ENCODE measurements around the gene RBM33.

Gene RBM33

DNA sequence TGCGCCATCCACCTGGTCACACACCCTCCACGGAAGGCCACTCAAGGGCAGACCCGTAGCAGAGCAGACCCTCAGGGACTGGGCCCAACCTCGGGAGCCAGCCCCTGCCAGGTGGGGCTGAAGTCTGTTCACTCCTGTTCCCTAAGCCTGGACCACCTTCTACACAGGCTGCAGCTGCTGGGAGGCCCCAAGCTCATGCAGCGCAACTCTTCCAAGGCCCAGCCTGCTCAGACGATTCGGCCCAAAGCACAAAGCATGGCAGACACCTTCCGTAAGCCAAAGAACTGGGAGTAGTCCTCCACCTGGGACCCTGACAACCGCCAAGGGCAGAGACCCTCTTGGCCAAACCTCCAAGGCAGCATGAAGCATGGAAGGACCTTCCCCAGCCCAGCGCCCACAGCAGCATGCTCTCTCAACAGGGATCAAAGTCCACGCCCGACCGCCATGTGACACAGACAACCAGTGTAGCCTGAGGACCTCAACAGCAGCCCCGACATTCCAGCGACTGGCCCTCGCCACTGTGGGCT, 156.3 kb downstream of the RBM33 start:
- H3K9ac ChIP-seq (ENCODE audit: low read length): no peak overlapping the region
- peaks cover 50% of the 10 kb centered on the region for H3K27me3 ChIP-seq (replicated peaks; ENCODE audit: control insufficient read depth, insufficient read depth, low read length)
- no peaks in the 10 kb centered on the region for H3K9me3 ChIP-seq (ENCODE audit: control insufficient read depth, low read length)
- DNase-seq (ENCODE audit: low read depth): no peak
- H3K4me1 ChIP-seq (ENCODE audit: control insufficient read depth, insufficient read depth, low read length): peaks cover 10% of the 10 kb centered on the region
- H3K4me3 ChIP-seq (ENCODE audit: low read length): no peak overlapping the region
- no peaks in the 10 kb centered on the region for H3K36me3 ChIP-seq (ENCODE audit: control insufficient read depth, insufficient read depth, low read length, severe bottlenecking)

DNA sequence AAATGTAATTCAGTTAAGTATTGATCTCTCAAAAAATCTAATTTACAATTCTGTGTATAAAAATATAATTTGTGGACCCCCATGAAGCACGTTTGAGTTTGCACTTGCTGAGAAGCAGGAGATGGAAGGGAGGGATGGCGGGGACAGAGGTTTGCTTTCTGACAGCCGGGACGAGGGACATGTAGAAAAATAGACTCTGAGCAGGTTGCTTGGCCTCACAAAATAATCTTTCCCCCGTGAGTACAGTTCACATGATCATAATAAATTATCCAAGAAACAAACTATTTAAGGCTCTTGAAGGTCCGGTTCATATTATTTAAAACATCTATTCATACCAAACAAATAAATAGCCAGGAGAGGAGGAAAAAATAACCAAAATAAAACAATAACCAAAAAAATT, 157.8 kb downstream of the RBM33 start:
- H3K36me3 ChIP-seq (ENCODE audit: control insufficient read depth, insufficient read depth, low read length, severe bottlenecking): no peaks in the 10 kb centered on the region
- H3K9ac ChIP-seq (ENCODE audit: low read length): no peak overlapping the region
- DNase-seq (ENCODE audit: low read depth): no peak
- H3K27me3 ChIP-seq (replicated peaks; ENCODE audit: control insufficient read depth, insufficient read depth, low read length): peaks cover 43% of the 10 kb centered on the region
- H3K4me3 ChIP-seq (ENCODE audit: low read length): no peak overlapping the region
- H3K9me3 ChIP-seq (ENCODE audit: control insufficient read depth, low read length): no peaks in the 10 kb centered on the region
- peaks cover 13% of the 10 kb centered on the region for H3K4me1 ChIP-seq (ENCODE audit: control insufficient read depth, insufficient read depth, low read length)

DNA sequence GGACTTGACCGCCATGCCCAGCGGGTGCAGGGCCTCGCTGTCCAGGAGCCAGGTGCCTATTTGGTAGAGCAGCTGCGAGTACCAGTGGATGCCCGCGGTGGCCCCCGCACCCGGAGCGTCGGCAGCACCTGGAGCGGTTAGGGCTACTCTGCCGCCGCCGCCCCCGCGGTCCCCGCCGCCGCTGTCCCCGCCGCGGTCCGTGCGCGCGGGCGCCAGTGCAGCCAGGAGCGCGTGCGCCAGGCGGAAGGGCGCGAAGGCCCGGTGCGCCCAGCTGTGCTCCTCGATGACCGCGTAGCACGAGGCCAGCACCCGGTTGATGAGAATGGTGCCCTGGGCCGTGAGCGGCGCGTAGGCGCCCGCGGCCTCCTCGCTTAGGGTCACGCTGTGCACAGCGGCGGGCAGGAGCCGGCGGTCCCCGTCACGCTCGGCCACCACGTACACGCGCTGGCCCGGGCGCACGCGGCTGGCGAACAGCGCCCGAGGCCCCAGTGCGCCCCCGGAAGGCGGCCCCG, 158.5 kb downstream of the RBM33 start:
- peaks cover 16% of the 10 kb centered on the region for H3K4me1 ChIP-seq (ENCODE audit: control insufficient read depth, insufficient read depth, low read length)
- H3K9me3 ChIP-seq (ENCODE audit: control insufficient read depth, low read length): no peaks in the 10 kb centered on the region
- H3K36me3 ChIP-seq (ENCODE audit: control insufficient read depth, insufficient read depth, low read length, severe bottlenecking): no peaks in the 10 kb centered on the region
- H3K9ac ChIP-seq (ENCODE audit: low read length): no peak overlapping the region
- H3K27me3 ChIP-seq (replicated peaks; ENCODE audit: control insufficient read depth, insufficient read depth, low read length): peaks cover 48% of the 10 kb centered on the region
- no peak overlapping the region for H3K4me3 ChIP-seq (ENCODE audit: low read length)
- DNase-seq (ENCODE audit: low read depth): no peak

DNA sequence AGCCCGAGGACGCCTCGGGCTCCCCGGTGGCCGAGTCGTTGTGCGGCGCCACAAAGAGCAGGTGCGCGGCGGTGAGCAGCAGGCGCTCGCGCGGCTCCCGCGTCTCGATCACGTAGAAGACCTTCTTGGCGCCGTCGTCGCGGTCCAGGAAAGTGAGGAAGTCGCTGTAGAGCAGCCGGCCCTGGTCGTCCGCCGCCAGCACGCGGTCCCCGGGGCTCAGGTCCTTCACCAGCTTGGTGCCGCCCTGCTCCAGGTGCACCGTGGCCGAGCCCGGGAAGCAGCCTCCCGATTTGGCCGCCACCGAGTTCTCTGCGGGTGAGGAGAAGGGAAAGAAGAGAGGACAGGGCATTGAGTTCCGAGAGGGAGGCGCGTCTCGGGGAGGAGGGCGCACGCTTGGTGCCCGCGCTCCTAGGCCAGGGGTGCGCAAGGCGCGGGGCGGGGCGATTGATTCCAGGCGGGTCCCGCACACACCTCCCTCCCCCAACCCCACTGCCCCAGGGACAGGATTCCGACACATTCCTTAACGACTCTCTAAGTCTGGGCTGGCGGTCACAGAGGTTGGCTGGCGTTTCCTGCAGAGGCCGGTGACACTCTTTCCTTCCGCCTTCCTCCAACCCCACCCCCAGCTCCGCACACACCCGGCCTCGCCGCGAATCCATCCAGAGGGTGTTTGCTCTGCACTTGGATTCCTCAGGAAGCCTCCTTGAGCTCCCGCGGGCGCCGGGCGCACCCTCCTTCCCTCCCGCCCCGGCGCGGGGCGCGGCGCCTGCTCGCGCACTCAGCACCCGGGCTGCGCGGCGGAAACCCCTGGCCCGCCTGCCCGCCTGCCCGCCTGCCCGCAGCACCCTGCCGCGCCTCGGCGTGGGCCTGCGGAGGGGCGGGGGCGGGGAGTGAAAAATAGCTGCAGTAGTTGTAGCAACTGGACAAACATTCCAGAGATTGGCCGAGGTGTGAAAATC, 159.2 kb downstream of the RBM33 start:
- peaks cover 46% of the 10 kb centered on the region for H3K27me3 ChIP-seq (replicated peaks; ENCODE audit: control insufficient read depth, insufficient read depth, low read length)
- DNase-seq (ENCODE audit: low read depth): peak; percentile 45
- no peak overlapping the region for H3K9ac ChIP-seq (ENCODE audit: low read length)
- H3K9me3 ChIP-seq (ENCODE audit: control insufficient read depth, low read length): no peaks in the 10 kb centered on the region
- no peaks in the 10 kb centered on the region for H3K36me3 ChIP-seq (ENCODE audit: control insufficient read depth, insufficient read depth, low read length, severe bottlenecking)
- peaks cover 16% of the 10 kb centered on the region for H3K4me1 ChIP-seq (ENCODE audit: control insufficient read depth, insufficient read depth, low read length)
- peak overlapping the region; percentile 61 for H3K4me3 ChIP-seq (ENCODE audit: low read length)

DNA sequence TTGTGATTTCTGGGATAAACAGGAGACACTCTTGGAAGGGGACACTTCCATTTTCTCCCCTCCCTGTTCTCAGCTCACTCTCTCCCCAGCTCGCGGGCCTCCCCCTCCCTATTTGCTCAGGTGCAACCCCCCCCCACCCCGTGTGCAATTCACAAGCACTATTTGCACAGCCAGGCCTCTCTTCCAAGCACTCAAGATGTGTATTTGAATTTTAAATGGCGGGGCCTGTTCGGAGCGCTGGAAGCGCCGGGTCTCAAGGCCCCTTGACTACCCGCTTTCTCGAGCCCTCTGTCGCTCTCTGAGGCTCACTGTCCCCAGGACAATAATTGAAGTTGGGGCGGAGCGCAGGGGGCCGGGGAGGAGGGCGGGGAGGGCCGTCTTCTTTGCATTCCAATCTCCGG, 160.0 kb downstream of the RBM33 start:
- Histone ChIP-seq H3K4me1 (ENCODE audit: control insufficient read depth, insufficient read depth, low read length) (peaks cover 16% of the 10 kb centered on the region), H3K36me3 (ENCODE audit: control insufficient read depth, insufficient read depth, low read length, severe bottlenecking) (no peaks in the 10 kb centered on the region), H3K9ac (ENCODE audit: low read length) (no peak overlapping the region), H3K27me3 (replicated peaks; ENCODE audit: control insufficient read depth, insufficient read depth, low read length) (peaks cover 45% of the 10 kb centered on the region), H3K9me3 (ENCODE audit: control insufficient read depth, low read length) (no peaks in the 10 kb centered on the region), H3K4me3 (ENCODE audit: low read length) (peak overlapping the region; percentile 61)
- DNase-seq (ENCODE audit: low read depth): no peak

DNA sequence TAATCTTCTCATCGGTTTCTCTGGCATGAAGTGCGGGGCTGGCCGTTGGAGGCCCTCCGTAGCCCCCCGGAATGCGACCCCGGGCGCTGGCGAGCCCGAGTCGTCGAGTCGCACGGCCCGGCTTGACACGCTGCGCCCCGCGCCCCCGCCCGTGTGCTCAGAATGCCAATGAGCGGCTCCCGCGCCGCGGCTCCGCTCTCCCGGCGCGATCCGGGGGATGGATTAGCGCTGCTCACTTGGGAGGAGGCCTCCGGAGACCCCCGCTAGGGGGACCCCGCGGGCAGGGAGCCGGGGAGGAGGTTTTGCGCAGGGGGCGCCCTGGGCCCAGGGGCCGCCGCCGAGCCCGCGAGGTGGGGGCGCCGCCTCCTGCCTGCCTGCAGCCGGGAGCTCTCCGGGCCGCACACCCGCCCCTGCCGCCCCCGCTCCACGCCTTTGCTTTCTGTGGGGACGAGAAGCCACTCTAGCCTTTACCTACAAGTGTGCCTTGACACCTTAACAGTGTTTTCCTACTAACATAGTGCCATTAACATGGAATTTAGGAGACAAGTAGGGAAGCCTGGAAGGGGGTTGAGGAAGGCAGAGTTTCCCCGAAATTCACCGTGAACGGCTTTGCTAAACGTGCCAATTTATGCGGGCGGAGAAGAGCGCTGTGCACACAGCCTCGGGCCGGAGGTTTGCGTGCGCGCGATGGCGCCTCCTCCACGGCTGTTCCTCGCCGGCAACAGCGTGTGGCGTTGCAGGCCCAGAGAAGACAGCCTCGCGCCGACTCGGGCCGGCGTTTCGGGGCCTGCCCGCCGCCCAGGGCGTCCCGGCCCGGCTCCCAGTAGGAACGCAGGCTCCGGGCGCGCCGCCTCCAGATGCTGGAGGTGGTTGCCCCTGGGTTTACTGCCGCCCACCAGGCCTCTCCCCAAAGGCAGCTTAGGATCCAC, 160.7 kb downstream of the RBM33 start:
- peak; percentile 81 for DNase-seq (ENCODE audit: low read depth)
- no peaks in the 10 kb centered on the region for H3K36me3 ChIP-seq (ENCODE audit: control insufficient read depth, insufficient read depth, low read length, severe bottlenecking)
- peaks cover 14% of the 10 kb centered on the region for H3K4me1 ChIP-seq (ENCODE audit: control insufficient read depth, insufficient read depth, low read length)
- H3K9ac ChIP-seq (ENCODE audit: low read length): no peak overlapping the region
- no peaks in the 10 kb centered on the region for H3K9me3 ChIP-seq (ENCODE audit: control insufficient read depth, low read length)
- H3K27me3 ChIP-seq (replicated peaks; ENCODE audit: control insufficient read depth, insufficient read depth, low read length): peaks cover 42% of the 10 kb centered on the region
- peak overlapping the region; percentile 67 for H3K4me3 ChIP-seq (ENCODE audit: low read length)

DNA sequence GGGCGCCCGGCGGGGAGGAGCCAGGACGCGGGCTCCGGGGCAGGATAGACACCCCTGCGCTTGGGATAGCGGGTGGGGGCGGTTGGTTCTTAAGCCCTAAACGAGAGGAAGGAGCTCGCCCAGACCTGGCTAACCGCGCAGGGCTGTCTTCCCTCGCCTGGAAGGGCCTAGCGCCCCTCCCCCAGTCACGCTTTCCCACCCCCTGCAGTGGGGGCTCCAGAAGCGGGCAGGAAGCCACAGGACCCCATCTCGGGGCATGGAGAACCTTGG, 161.3 kb downstream of the RBM33 start:
- DNase-seq (ENCODE audit: low read depth): no peak
- H3K9ac ChIP-seq (ENCODE audit: low read length): no peak overlapping the region
- H3K36me3 ChIP-seq (ENCODE audit: control insufficient read depth, insufficient read depth, low read length, severe bottlenecking): no peaks in the 10 kb centered on the region
- peak overlapping the region; percentile 67 for H3K4me3 ChIP-seq (ENCODE audit: low read length)
- H3K27me3 ChIP-seq (replicated peaks; ENCODE audit: control insufficient read depth, insufficient read depth, low read length): peaks cover 44% of the 10 kb centered on the region
- H3K4me1 ChIP-seq (ENCODE audit: control insufficient read depth, insufficient read depth, low read length): peaks cover 14% of the 10 kb centered on the region
- no peaks in the 10 kb centered on the region for H3K9me3 ChIP-seq (ENCODE audit: control insufficient read depth, low read length)

DNA sequence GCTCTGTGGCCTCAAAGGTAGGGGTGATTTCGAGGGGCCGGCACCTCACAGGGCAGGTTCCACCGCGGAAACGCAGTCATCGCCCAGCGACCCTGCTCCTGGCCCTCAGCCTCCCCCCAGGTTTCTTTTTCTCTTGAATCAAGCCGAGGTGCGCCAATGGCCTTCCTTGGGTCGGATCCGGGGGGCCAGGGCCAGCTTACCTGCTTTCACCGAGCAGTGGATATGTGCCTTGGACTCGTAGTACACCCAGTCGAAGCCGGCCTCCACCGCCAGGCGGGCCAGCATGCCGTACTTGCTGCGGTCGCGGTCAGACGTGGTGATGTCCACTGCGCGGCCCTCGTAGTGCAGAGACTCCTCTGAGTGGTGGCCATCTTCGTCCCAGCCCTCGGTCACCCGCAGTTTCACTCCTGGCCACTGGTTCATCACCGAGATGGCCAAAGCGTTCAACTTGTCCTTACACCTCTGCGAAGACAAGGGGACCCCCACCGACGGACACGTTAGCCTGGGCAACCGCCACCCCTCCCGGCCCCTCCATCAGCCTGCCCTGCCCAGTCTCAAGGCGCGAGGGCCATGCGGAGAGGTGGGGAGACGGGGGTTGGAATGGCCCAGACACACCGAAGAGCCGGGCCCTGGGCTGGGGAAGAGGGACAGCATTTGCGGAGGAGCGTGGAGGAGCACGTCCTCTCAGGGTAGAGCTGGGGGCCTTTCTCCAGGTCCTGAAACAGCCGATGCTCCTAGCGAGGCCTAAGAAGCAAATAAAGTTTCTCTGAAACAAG, 161.8 kb downstream of the RBM33 start:
- no peaks in the 10 kb centered on the region for H3K9me3 ChIP-seq (ENCODE audit: control insufficient read depth, low read length)
- peaks cover 43% of the 10 kb centered on the region for H3K27me3 ChIP-seq (replicated peaks; ENCODE audit: control insufficient read depth, insufficient read depth, low read length)
- no peak overlapping the region for H3K9ac ChIP-seq (ENCODE audit: low read length)
- no peaks in the 10 kb centered on the region for H3K36me3 ChIP-seq (ENCODE audit: control insufficient read depth, insufficient read depth, low read length, severe bottlenecking)
- H3K4me3 ChIP-seq (ENCODE audit: low read length): peak overlapping the region; percentile 67
- DNase-seq (ENCODE audit: low read depth): no peak
- peaks cover 14% of the 10 kb centered on the region for H3K4me1 ChIP-seq (ENCODE audit: control insufficient read depth, insufficient read depth, low read length)

DNA sequence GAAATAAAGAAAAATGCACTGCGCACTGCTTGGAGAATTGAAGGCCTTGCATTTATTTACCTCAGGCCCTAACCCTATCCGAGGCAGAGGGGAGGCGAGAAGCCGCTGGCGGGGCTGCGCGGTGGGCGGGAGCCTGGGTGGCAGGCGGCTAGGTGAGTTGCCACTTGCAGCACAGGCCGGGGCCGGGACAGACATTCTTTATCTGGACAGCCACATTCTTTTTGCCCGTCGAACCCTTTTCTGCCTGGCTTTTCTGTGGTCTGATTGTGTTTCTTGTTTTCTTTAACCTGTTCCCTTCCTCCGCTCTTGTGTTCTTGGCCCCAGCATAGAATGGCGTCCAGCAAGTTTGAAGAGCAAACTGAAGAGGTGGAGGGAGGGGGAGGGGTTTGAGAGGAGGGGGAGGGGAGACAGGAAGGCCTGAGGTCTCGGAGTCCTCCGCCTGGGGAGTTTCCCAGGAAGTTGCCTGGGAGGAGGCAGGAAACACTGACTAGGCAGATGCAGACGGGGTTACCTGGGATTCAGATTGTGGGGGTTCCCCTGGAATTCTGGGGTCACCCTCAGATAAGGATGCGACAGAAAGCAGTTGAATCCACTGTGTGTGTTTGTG, 162.7 kb downstream of the RBM33 start:
- H3K9ac ChIP-seq (ENCODE audit: low read length): no peak overlapping the region
- no peaks in the 10 kb centered on the region for H3K36me3 ChIP-seq (ENCODE audit: control insufficient read depth, insufficient read depth, low read length, severe bottlenecking)
- H3K9me3 ChIP-seq (ENCODE audit: control insufficient read depth, low read length): no peaks in the 10 kb centered on the region
- H3K4me3 ChIP-seq (ENCODE audit: low read length): no peak overlapping the region
- no peak for DNase-seq (ENCODE audit: low read depth)
- peaks cover 18% of the 10 kb centered on the region for H3K4me1 ChIP-seq (ENCODE audit: control insufficient read depth, insufficient read depth, low read length)
- peaks cover 44% of the 10 kb centered on the region for H3K27me3 ChIP-seq (replicated peaks; ENCODE audit: control insufficient read depth, insufficient read depth, low read length)

DNA sequence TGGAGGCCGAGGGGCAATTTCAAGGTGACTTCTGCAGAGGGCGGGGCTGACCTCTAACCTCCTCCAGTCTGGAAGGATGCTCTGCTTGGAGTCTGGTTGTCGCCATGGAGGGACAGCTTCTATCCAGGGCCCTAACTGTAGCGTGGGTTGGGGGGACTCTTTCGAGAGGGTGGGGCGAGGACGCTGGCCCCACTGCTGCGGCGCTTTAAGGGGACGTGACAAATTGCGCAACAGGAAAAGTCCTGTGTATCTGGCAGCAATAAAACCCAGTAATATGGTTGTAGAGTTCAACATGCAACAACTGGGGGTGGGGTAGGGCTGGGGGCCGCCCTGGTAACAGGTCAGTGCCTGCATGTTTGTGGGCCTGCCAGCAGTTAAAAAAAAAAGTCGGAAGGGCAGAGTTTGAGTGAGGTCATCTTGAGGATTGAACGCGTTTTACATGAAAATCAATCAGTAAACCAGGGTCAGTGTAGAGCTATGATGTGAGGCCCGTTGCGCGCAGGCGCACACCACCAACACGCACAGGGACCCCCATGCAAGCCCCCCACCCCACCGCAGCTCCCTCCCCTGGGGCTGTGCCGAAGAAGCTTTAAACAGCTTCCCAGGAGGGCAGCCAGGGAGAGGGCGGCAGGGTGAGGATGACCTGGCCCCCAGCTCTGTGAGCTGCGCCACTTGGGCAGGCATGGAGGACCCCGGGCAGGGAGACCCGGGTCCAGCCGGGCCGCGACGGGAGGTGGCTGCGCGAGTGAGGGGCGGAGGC, 163.5 kb downstream of the RBM33 start:
- Histone ChIP-seq H3K4me3 (ENCODE audit: low read length) (peak overlapping the region; percentile 33), H3K9ac (ENCODE audit: low read length) (no peak overlapping the region), H3K4me1 (ENCODE audit: control insufficient read depth, insufficient read depth, low read length) (peaks cover 20% of the 10 kb centered on the region), H3K36me3 (ENCODE audit: control insufficient read depth, insufficient read depth, low read length, severe bottlenecking) (no peaks in the 10 kb centered on the region), H3K27me3 (replicated peaks; ENCODE audit: control insufficient read depth, insufficient read depth, low read length) (peaks cover 49% of the 10 kb centered on the region), H3K9me3 (ENCODE audit: control insufficient read depth, low read length) (no peaks in the 10 kb centered on the region)
- no peak for DNase-seq (ENCODE audit: low read depth)

All from adipocyte (in vitro differentiated cells).